ENCODE results near the gene CRYBG1. TPM values are rescaled to one million over a fixed set of nuclear protein-coding genes. Genes with fewer than 3 reads are reported as not detected.
"Not testable (repeated sequence)": the region's sequence is repeated elsewhere in the genome, so short reads cannot be mapped to it uniquely, and the experiment has no call there.

The CRYBG1 gene
- total RNA-seq, 1 donor from 2014 or later, result 29.1 TPM

DNA sequence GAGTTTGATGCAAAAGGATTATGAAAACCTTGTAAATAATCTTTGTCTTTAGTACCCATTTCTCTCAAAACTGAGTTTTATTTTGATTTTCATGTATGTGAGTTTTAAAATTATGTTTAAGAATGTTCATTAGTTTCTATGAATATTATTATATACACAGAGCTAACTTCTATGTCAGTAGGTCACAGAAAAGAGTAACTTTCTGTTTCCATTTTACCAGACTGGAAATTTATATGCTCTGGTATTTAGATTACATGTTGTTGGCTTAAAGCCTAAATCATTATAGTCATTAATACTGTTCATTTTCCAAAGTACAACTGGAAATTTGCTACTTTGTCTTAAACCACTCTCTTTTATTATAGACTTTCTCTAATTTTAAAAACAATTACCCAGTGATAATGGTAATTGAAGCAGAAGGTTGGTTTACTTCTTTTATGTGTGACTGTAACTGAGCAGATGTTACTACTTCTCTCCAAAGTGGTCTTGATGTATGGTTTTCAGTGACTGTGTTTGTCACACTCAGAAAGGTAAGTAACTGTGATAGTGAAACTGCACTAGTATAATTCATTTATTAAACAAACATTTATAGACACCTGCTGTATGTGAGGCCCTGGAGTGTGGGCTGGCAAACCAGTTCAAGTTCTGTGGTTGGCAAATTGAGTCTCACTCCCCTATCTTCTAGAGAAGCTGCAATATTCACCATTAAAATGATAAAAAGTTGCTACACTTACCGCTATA lies 13.2 kb downstream of the CRYBG1 start:
- intact Hi-C loops (cut with micrococcal nuclease), result no loop called here

- intact Hi-C loops (cut with micrococcal nuclease), result no loop called here
Measured at GRCh38 chr6:106377061-106377540, 16.6 kb downstream of the CRYBG1 start.

GRCh38 chr6:106379951-106380350 lies 19.4 kb downstream of the CRYBG1 start:
- intact Hi-C loops (cut with micrococcal nuclease), result no loop called here

DNA sequence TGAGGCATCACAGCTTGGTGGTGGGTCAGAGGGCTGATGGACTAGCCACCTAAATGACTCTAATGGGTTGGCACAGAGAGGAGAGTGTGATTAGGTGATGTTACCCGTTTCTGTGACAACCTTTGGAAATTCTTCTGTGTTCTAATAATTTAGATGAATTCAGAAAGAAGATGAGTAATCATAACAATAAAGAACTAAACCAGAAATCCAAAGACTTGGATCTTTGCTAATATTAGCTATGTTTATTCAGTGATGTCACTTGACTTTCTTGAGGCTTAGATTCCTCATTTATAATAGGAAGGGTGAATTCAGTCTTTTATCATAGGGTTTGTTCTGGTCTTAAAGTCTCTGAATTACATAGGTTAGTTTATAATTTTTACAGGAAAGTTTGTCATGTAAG lies 19.9 kb downstream of the CRYBG1 start:
- intact Hi-C loops (cut with micrococcal nuclease), result no loop called here

- intact Hi-C loops (cut with micrococcal nuclease), result no loop called here
Measured at GRCh38 chr6:106381223-106381622, 20.7 kb downstream of the CRYBG1 start.

DNA sequence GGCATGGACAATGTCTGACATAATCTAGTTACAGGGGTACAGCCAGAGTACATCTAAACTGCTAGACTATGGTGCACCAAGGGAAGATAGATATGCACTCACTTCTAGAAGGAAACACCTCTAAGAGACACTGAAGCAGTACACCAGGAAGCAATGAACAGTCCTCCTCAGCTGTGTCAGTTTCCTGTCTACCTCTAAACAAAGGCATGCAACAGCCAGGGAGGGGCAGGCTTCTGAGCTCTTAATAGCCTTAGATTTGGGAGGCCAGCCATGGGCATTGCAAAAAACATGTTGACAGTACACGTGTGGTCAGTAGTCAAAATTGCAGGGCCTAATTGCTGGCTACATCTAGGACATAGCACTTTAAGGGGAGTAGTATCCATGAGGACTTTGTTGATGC lies 21.4 kb downstream of the CRYBG1 start:
- intact Hi-C loops (cut with micrococcal nuclease), result no loop called here

- intact Hi-C loops (cut with micrococcal nuclease), result no loop called here
Measured at GRCh38 chr6:106383573-106383972, 23.1 kb downstream of the CRYBG1 start.

DNA sequence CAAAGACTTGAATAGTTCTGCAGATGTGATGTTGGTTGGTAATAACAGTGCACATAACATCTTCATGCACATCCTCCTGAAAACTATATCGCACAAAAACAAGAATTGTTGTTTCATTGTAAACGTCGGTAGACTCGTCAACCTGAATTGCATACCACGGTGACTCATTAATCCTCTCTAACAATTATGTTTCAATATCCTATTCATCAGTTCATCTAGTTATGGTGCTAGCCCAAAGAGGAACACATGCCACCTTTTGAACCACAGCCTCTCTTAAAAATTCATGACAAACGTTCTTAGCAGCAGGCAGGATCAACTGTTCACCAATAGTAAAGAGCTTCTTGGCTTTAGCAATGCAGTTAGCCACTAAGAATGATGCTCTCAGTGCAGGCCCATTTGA lies 25.0 kb downstream of the CRYBG1 start:
- intact Hi-C loops (cut with micrococcal nuclease), result no loop called here

GRCh38 chr6:106387875-106388274 lies 27.4 kb downstream of the CRYBG1 start:
- intact Hi-C loops (cut with micrococcal nuclease), result no loop called here

DNA sequence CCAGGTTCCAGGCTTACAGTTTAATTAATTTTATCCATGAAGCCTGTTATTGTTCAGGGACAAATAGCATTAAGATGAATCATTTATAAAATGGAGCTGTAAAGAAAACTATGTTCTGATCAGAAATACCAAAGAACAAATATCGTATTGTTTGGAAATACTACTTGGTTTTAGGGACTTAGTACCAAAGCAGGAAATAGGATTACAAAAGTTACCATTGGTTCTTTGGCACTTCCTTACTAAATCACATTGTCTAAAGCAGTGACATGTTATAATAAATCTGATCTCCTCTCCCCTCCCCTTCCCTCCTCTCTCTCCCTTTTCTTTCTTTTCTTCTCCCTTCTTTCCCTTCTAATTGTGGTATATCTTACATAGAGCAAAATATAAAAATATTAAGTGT lies 29.6 kb downstream of the CRYBG1 start:
- intact Hi-C loops (cut with micrococcal nuclease), result no loop called here

DNA sequence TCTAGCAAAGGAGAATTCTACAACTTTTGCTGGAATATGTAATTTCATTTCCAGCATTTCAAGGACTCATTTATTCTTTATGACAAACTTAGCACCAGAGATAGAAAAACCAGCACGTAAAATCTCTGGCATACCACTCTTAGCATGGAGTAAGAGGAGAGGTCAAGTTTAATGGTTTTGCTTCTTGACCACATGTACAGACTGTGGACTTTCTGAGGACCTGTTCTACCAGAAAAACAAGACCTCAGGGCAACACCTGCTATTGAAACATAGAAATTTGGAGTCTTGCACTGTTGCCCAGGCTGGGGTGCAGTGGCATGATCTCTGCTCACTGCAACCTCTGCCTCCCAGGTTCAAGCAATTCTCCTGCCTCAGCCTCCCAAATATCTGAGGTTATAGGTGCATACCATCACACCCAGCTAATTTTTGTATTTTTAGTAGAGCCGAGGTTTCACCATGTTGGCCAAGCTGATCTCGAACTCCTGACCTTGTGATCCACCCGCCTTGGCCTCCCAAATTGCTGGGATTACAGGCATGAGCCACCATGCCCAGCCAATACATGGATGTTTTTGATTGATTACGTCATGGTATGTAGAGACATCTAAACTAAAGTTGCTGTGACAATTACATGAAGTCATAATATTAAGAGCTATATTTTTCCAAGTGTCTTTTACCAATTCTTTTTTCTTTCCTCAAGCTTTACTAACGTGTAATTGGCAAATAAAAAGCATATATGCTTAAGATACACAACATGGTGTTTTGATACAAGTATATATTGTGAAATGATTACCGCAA lies 36.1 kb downstream of the CRYBG1 start:
- intact Hi-C loops (cut with micrococcal nuclease), result no loop called here

- intact Hi-C loops (cut with micrococcal nuclease), result no loop called here
Measured at GRCh38 chr6:106397431-106397830, 36.9 kb downstream of the CRYBG1 start.

DNA sequence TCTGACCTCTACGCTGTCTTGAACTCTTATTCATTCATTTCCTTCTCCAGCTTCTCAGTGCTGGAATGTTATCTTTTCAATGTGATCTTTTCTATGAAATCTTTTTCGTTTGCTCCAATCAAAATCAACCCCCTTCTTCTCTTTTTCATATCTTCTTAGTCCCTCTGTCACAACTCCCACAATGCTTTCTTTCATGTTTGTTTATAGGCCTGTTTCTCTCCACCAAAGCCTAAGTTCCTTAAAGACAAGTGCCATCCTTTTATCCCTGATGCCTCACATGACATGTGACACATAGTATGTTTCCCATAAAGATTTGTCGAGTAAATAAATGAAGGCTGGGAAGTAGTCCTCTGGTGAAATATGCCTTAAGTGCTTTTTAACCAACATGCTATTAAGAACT lies 38.1 kb downstream of the CRYBG1 start:
- intact Hi-C loops (cut with micrococcal nuclease), result no loop called here

- intact Hi-C loops (cut with micrococcal nuclease), result not testable (repeated sequence)
Measured at GRCh38 chr6:106405044-106405443, 44.5 kb downstream of the CRYBG1 start.

DNA sequence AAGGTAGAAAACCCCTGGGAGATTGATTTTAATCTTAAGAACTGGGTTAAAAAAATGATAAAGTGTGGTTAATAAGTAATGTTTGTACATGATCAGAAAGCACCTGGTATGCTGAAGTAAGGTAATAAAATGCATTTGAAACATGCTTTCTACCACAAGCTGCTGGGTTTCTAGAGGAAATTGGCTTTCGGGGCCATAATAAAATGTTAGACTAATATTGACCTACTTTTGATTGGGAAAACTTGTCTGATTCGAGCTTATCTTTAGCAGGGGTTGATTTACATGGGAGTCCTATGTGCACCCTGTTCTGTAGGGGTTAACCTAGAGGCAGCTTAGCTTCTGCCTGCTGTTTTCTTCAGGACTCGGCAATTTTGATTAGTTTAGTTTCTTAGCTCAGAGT lies 50.5 kb downstream of the CRYBG1 start:
- intact Hi-C loops (cut with micrococcal nuclease), result no loop called here

- intact Hi-C loops (cut with micrococcal nuclease), result no loop called here
Measured at GRCh38 chr6:106411643-106412200, 51.2 kb downstream of the CRYBG1 start.

- intact Hi-C loops (cut with micrococcal nuclease), result no loop called here
Measured at GRCh38 chr6:106413016-106413415, 52.5 kb downstream of the CRYBG1 start.

DNA sequence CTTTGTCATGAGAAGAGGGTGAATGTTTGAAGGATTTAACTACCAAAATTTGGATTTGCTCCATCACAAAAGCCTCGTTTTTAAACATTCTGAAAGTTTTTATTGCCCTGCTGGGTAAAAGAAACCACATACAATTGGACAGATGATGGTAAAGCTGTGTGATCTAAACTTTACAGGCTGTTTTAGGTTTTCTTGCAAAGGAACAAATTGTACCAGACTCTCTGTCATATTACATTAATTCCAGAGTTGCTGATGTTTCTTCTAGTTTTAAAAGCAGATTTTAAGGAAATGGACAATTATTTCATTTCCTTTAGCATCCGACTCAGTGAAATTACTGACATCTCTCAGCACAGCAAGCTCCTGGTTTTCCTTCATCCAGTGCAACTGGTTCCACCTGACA lies 53.2 kb downstream of the CRYBG1 start:
- intact Hi-C loops (cut with micrococcal nuclease), result no loop called here

DNA sequence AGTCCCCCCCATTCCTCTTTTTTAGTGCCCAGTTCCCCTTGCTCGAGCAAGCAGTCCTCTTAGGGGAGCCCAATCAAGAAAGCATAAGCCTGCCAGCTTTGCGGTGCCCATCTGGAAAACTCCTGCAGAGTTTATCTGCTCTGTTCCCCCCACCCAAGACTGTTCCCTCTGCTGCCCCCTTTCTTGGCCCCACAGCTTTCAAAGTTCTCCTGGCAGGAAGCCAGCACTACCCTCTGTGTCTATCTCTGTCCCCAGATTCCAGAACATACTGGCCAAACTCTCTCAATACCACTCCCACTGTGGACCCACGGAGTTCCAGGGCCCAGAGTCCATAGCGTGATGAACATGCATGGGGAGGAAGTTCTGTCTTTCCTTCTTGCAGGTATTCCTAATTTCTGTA lies 55.4 kb downstream of the CRYBG1 start:
- intact Hi-C loops (cut with micrococcal nuclease), result no loop called here

GRCh38 chr6:106417572-106418147 lies 57.1 kb downstream of the CRYBG1 start:
- intact Hi-C loops (cut with micrococcal nuclease), result no loop called here

DNA sequence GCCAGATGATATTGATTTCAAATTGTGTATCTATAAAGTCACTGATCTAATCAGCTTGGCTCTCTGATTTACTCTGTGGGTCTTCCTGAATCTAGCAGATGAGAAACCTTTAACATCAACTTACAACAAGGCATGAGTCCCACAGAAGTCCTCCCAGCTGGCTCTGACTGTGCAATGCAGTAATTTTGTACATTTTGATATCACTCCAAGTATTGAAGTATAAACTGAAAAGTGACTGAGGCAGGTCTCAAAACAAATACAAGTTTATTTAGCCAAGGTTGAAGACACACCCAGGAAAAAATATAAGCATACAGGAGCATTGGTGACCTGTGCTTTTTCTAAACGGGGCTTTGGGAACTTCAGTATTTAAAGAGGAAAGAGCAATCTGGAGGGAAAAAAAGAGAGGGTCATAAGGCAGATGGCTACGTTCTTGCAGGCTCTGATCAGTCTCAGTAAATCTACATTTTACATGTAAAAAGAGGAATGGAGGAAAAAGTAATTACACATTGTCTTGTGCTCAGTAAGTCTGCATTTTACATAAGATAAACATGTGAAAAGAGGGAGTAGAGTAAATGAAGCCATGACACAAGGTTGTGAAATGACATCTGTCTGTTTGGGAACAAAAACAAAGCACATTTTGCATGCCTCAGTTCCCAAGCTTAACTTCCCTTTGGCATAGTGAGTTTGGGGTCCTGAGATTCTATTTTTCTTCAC lies 59.5 kb downstream of the CRYBG1 start:
- intact Hi-C loops (cut with micrococcal nuclease), result no loop called here

All from T-helper 2 cell treated with Interferon-gamma antibody and Interleukin-4, amounts not matched to agents 100 ng/mL and 5 ng/mL, for 36 hours (primary cell).